Natural killer cell (primary cell): ENCODE results near the gene SORD. TPM values are rescaled to one million over a fixed set of nuclear protein-coding genes. Genes with fewer than 3 reads are reported as not detected.

Experiments
- ATAC-seq, 3 donors: fragments of 150-1000 bp in 2 of 3; fragments of 200-7000 bp in 1 of 3; cut with Tn5 transposase; 1 replicate in 1 of 3; 2 replicates in 2 of 3; pipeline ENCODE4 v1.10.0; 2021; ENCODE audit warnings: mild to moderate bottlenecking in 2 of 3, moderate library complexity in 2 of 3
- DNase-seq, 2 donors: peaks; one replicate each; pipeline versions ENCODE4 v3.0.0 to v3.0.0-alpha.2; 2013 to 2021; ENCODE audit warnings: mixed read lengths in 1 of 2
- H3K27ac ChIP-seq: one replicate; pipeline ENCODE4 v1.5.1; 2013; ENCODE audit warnings: mild to moderate bottlenecking, low read length
- H3K27me3 ChIP-seq: one replicate; pipeline ENCODE4 v1.6.1; 2013; ENCODE audit warnings: low read length; ENCODE audit not compliant: control insufficient read depth, insufficient read depth
- H3K36me3 ChIP-seq: one replicate; pipeline ENCODE4 v1.6.1; 2013; ENCODE audit warnings: low read length; ENCODE audit not compliant: control insufficient read depth, insufficient read depth
- H3K4me1 ChIP-seq: one replicate; pipeline ENCODE4 v1.6.1; 2013; ENCODE audit warnings: low read length; ENCODE audit not compliant: control insufficient read depth, insufficient read depth
- H3K4me3 ChIP-seq: one replicate; pipeline ENCODE4 v1.5.1; 2013; ENCODE audit warnings: low read length
- H3K9me3 ChIP-seq: one replicate; pipeline ENCODE4 v1.6.1; 2013; ENCODE audit warnings: low read length; ENCODE audit not compliant: control insufficient read depth, insufficient read depth
- H3K27ac Mint-ChIP-seq, 2 donors: one replicate each; pipeline ENCODE4 v1.8.0; 2022; ENCODE audit warnings: mild to moderate bottlenecking in 2 of 2, mixed read lengths in 2 of 2, moderate library complexity in 1 of 2
- H3K27me3 Mint-ChIP-seq, 2 donors: one replicate each; pipeline ENCODE4 v1.8.0; 2022; ENCODE audit warnings: low read depth in 2 of 2, mixed read lengths in 2 of 2
- H3K36me3 Mint-ChIP-seq: one replicate; pipeline ENCODE4 v1.8.0; 2022; ENCODE audit warnings: mixed read lengths
- H3K4me1 Mint-ChIP-seq, 2 donors: one replicate each; pipeline ENCODE4 v1.8.0; 2022; ENCODE audit warnings: mixed read lengths in 2 of 2
- H3K4me3 Mint-ChIP-seq: one replicate; pipeline ENCODE4 v1.8.0; 2022; ENCODE audit warnings: mild to moderate bottlenecking, moderate library complexity, mixed read lengths
- H3K9me3 Mint-ChIP-seq, 2 donors: one replicate each; pipeline ENCODE4 v1.8.0; 2022; ENCODE audit warnings: mixed read lengths in 2 of 2
- WGBS: methylation state at CpG from one replicate; pipeline ENCODE4 v1.1.7; 2013; ENCODE audit warnings: missing lambda C conversion rate; ENCODE audit not compliant: insufficient coverage; 5-methylcytosine and 5-hydroxymethylcytosine counted together
- intact Hi-C: fragments of 100-400 bp; cut with micrococcal nuclease; formaldehyde crosslinking; loops from one replicate; pipeline ENCODE4 v1.14.2; 2022
- total RNA-seq, 4 donors: library from RNA; stranded (reverse); fragments of 120-200 nt in 1 of 4; gene quantifications; one replicate each; pipeline versions ENCODE4 v1.2.3 to v1.2.4, GENCODE V29; 2013 to 2022
- TF ChIP-seq, protein P1 (sequence below): fragments of 200-600 bp; IDR thresholded peaks from one replicate; pipeline ENCODE4 v1.8.0; 2022; ENCODE audit warnings: antibody characterized with exemption

SORD gene
- total RNA-seq, 3 donors from 2014 or later (not counting 1 experiment from before 2014, with no cell fraction given): 2.6 to 5.7 (median 2.8) TPM

- Histone ChIP-seq H3K36me3 (no peaks in the 10 kb centered on the region), H3K27me3 (peaks cover 40% of the 10 kb centered on the region), H3K4me1 (peaks cover 27% of the 10 kb centered on the region), H3K4me3 (no peak overlapping the region), H3K9me3 (no peaks in the 10 kb centered on the region), H3K27ac (no peak overlapping the region)
- TF ChIP-seq, protein P1, sequence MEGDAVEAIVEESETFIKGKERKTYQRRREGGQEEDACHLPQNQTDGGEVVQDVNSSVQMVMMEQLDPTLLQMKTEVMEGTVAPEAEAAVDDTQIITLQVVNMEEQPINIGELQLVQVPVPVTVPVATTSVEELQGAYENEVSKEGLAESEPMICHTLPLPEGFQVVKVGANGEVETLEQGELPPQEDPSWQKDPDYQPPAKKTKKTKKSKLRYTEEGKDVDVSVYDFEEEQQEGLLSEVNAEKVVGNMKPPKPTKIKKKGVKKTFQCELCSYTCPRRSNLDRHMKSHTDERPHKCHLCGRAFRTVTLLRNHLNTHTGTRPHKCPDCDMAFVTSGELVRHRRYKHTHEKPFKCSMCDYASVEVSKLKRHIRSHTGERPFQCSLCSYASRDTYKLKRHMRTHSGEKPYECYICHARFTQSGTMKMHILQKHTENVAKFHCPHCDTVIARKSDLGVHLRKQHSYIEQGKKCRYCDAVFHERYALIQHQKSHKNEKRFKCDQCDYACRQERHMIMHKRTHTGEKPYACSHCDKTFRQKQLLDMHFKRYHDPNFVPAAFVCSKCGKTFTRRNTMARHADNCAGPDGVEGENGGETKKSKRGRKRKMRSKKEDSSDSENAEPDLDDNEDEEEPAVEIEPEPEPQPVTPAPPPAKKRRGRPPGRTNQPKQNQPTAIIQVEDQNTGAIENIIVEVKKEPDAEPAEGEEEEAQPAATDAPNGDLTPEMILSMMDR: no peak
- DNase-seq (no peak), ATAC-seq (no peak)
- intact Hi-C loops: no loop called here
- Mint-ChIP-seq H3K9me3 (no peaks in the 10 kb centered on the region), H3K36me3 (no peaks in the 10 kb centered on the region), H3K27me3 (peaks cover 53 to 57% of the 10 kb centered on the region in 2 donors), H3K27ac (no peak overlapping the region), H3K4me3 (no peak overlapping the region), H3K4me1 (peaks cover 14 to 22% of the 10 kb centered on the region in 2 donors)
- WGBS: 92% methylated on average over 5 of the region's 5 CpGs
Observed at GRCh38 chr15:45118996-45119395, 96.0 kb downstream of the SORD start.

DNA sequence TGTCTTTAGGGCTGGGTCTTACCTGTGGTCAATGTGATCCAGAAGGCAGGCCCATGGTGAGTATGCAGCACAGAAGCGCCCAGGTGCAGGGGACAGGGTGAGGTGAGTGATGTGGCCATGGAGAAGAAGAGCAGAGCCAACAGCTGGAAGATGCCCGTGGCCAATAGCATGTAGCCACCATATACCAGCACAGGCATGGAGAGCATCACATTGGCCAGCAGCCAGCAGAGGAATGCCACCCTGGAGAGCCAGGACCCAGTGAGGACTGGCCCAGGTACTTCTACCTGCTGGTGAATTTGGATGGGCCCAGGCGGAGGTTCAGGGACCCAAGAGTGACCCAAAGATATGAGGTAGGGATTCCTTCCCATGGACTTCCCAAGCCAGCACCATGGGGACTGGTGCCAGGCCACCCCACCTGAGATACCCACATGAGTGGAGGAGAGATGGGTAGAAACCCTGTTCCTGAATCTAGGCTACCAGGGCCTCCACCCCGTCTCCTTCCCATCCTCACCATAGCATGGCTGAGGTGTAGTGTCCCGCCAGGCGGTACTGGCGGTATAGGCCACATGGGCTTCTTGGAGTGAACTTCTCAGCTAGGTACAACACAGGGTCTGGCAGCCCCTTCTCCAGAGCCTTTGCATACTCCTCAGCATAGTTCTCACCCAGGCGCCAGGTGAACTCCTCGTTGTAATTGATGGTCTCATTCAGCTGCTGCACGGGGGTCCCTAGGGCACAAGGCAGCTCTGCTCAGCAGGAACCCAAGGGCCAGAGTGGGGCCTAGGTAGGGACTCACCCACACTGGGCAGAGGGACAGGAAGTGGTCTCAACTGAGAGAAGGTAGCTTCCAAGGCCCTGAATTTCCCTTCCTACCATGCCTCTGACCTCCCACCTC is 97.3 kb downstream of the SORD start:
- Mint-ChIP-seq H3K36me3 (no peaks in the 10 kb centered on the region), H3K27ac (no peak overlapping the region), H3K4me3 (no peak overlapping the region), H3K9me3 (no peaks in the 10 kb centered on the region), H3K27me3 (peaks cover 43 to 51% of the 10 kb centered on the region in 2 donors), H3K4me1 (peaks cover 14 to 19% of the 10 kb centered on the region in 2 donors)
- 89% methylated on average over 10 of the region's 10 CpGs for WGBS
- Histone ChIP-seq H3K36me3 (no peaks in the 10 kb centered on the region), H3K4me1 (peaks cover 20% of the 10 kb centered on the region), H3K27me3 (peaks cover 28% of the 10 kb centered on the region), H3K9me3 (no peaks in the 10 kb centered on the region), H3K4me3 (no peak overlapping the region), H3K27ac (no peak overlapping the region)
- intact Hi-C loops: no loop called here
- no peak for DNase-seq
- TF ChIP-seq, protein P1: no peak
- ATAC-seq: no peak

DNA sequence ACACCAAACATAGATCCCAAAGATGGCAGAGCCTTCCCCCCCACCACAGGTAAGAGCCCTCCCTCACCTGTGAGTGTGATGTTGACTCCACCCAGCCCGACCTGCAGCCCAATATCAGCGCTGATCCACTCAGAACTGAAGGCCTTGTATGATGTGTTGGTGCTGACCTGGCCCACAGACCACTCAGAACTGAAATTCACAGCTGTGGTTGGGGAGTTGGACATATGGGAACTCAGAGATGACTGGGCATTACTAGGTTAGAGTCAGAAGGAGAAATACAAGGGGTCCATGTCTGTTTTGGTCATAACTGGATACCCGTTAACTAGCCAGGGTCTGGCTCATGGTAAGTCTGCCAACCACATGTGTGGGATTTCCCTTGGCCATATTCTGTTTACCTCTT is 98.0 kb downstream of the SORD start:
- H3K27me3 Mint-ChIP-seq: peaks cover 43 to 51% of the 10 kb centered on the region in 2 donors
- no peak overlapping the region for H3K27ac Mint-ChIP-seq
- no peaks in the 10 kb centered on the region for H3K9me3 ChIP-seq
- no peak overlapping the region for H3K4me3 ChIP-seq
- intact Hi-C loops: no loop called here
- peaks cover 25% of the 10 kb centered on the region for H3K27me3 ChIP-seq
- no peak overlapping the region for H3K4me3 Mint-ChIP-seq
- H3K36me3 Mint-ChIP-seq: no peaks in the 10 kb centered on the region
- DNase-seq: no peak
- peaks cover 14 to 19% of the 10 kb centered on the region in 2 donors for H3K4me1 Mint-ChIP-seq
- WGBS: 86% methylated on average over 3 of the region's 3 CpGs
- no peak for ATAC-seq
- peaks cover 20% of the 10 kb centered on the region for H3K4me1 ChIP-seq
- no peak overlapping the region for H3K27ac ChIP-seq
- no peaks in the 10 kb centered on the region for H3K36me3 ChIP-seq
- H3K9me3 Mint-ChIP-seq: no peaks in the 10 kb centered on the region
- TF ChIP-seq, protein P1: no peak
